Gastroesophageal sphincter (tissue), 3 donors: ENCODE measurements around the gene OVCH1.

Experiments
- CTCF ChIP-seq, 4 experiments: fragments of 200-600 bp in 2 of 4; fragments of 450-650 bp in 2 of 4; sonication (generic) in 1 of 4; IDR thresholded peaks; one replicate each; pipeline ENCODE4 v1.5.1; 2017 to 2019; ENCODE audit warnings: antibody characterized with exemption in 4 of 4, mild to moderate bottlenecking in 2 of 4, moderate library complexity in 2 of 4
- EP300 ChIP-seq: sonication (generic); formaldehyde crosslinking; IDR thresholded peaks from one replicate; pipeline ENCODE4 v1.6.1; 2017; ENCODE audit warnings: antibody characterized with exemption, mild to moderate bottlenecking
- POLR2AphosphoS5 ChIP-seq: sonication (generic); formaldehyde crosslinking; IDR thresholded peaks from one replicate; pipeline ENCODE4 v1.6.1; 2017; ENCODE audit warnings: antibody characterized with exemption

- no peak for TF ChIP-seq EP300
- no peak for TF ChIP-seq CTCF (IDR thresholded peaks at IDR 0.05)
- no peak for TF ChIP-seq POLR2AphosphoS5
Measured at GRCh38 chr12:29531471-29531870, 34.0 kb upstream of the OVCH1 start.
